OCI-LY1 (cell line): Measurements from ENCODE around the gene SP2.

Experiments
- CTCF ChIP-seq: fragments of 200-600 bp; sonication (generic), shearing (Covaris generic); IDR thresholded peaks from 2 replicates; pipeline ENCODE4 v1.5.1; 2017; ENCODE audit warnings: mild to moderate bottlenecking, antibody characterized with exemption, low read length, moderate library complexity, mixed read lengths
- EZH2 ChIP-seq: fragments of 200-600 bp; sonication (generic), shearing (Covaris generic); IDR thresholded peaks from 2 replicates; pipeline ENCODE4 v1.8.0; 2017; ENCODE audit warnings: borderline replicate concordance, mixed run types, mild to moderate bottlenecking, antibody characterized with exemption, low read length, moderate library complexity, mixed read lengths

GRCh38 chr17:47896672-47897490 lies 845 bp downstream of the SP2 start:
- TF ChIP-seq CTCF (no peak), EZH2 (no peak)
